ENCODE results near the gene ENDOV. TPM values are rescaled to one million over a fixed set of nuclear protein-coding genes. Genes with fewer than 3 reads are reported as not detected.

ENDOV gene
- total RNA-seq, 1 donor from 2014 or later = 40.7 TPM

DNA sequence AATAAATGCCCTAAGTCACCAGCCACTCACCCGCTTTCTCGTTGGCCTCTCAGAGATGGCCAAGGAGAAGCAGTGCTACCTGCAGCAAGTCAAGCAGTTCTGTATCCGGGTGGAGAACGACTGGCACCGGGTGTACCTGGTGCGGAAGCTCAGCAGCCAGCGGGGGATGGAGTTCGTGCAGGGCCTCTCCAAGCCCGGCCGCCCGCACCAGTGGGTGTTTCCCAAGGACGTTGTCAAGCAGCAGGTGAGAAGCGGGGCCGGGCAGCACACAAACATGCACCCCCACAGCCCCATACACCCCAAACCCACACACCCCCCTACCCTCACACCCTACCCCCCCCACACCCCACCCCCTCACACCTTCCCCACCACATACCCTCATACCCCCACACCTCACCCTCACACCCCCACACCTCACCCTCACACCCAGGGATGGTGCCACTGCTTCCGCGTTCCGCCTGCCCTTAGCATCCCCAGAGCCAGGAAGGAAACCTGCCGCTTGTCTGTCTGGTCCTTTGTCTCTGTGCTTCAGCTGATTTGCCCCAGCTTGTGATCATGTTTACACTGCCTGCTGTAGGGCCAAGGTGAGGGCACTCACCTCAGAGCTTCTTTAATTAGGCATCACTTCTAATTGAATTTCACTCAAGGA is 41.9 kb upstream of the ENDOV start:
- DNase-seq (ENCODE audit: low spot score) = no peak
- H3K4me3 Mint-ChIP-seq (ENCODE audit: unreplicated experiment) = no peak overlapping the region
- no peak overlapping the region for H3K27ac Mint-ChIP-seq (ENCODE audit: unreplicated experiment)
- H3K27me3 Mint-ChIP-seq (ENCODE audit: unreplicated experiment) = peaks cover 3% of the 10 kb centered on the region
- H3K36me3 Mint-ChIP-seq (ENCODE audit: low read depth, unreplicated experiment) = peaks cover 50% of the 10 kb centered on the region
- H3K4me1 Mint-ChIP-seq (ENCODE audit: unreplicated experiment) = peaks cover 22% of the 10 kb centered on the region
- TF ChIP-seq, protein P1, sequence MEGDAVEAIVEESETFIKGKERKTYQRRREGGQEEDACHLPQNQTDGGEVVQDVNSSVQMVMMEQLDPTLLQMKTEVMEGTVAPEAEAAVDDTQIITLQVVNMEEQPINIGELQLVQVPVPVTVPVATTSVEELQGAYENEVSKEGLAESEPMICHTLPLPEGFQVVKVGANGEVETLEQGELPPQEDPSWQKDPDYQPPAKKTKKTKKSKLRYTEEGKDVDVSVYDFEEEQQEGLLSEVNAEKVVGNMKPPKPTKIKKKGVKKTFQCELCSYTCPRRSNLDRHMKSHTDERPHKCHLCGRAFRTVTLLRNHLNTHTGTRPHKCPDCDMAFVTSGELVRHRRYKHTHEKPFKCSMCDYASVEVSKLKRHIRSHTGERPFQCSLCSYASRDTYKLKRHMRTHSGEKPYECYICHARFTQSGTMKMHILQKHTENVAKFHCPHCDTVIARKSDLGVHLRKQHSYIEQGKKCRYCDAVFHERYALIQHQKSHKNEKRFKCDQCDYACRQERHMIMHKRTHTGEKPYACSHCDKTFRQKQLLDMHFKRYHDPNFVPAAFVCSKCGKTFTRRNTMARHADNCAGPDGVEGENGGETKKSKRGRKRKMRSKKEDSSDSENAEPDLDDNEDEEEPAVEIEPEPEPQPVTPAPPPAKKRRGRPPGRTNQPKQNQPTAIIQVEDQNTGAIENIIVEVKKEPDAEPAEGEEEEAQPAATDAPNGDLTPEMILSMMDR (IDR thresholded peaks at IDR 0.05; ENCODE audit: unreplicated experiment) = no peak
- no peaks in the 10 kb centered on the region for H3K9me3 Mint-ChIP-seq (ENCODE audit: unreplicated experiment)

DNA sequence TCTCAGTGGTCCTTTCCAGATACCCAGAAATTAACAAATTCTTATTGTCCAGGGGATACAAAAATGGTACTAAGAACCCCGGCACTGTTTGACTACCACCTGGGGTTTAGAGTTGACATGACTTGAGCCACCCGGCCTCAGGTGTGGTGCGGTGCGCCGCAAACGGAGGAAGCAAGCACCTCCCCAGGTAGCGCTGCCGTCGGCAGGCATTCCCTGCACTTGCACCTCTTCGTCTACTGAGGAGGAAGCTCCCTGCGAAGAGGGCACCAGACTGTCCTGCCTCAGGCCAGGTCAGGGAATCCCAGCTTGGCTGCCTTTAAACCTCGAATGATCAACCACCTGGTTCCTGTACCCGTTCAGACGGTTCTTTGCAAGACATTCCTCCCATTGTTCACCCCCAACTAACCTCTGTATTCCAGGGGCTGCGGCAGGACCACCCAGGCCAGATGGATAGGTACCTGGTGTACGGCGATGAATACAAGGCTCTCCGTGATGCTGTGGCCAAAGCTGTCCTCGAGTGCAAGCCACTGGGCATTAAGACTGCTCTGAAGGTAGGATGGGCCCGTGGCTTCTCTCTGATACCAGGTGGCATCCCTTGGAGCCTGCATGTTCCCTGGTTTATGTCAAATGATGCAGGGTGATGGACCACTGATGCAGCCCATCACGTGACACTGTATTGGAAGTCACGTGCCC is 40.8 kb upstream of the ENDOV start:
- Mint-ChIP-seq H3K4me1 (ENCODE audit: unreplicated experiment) (peaks cover 22% of the 10 kb centered on the region), H3K9me3 (ENCODE audit: unreplicated experiment) (no peaks in the 10 kb centered on the region), H3K36me3 (ENCODE audit: low read depth, unreplicated experiment) (peaks cover 52% of the 10 kb centered on the region), H3K4me3 (ENCODE audit: unreplicated experiment) (peak overlapping the region; percentile 8), H3K27ac (ENCODE audit: unreplicated experiment) (no peak overlapping the region), H3K27me3 (ENCODE audit: unreplicated experiment) (peaks cover 2% of the 10 kb centered on the region)
- TF ChIP-seq, protein P1 (IDR thresholded peaks at IDR 0.05; ENCODE audit: unreplicated experiment) = no peak
- DNase-seq (ENCODE audit: low spot score) = no peak

DNA sequence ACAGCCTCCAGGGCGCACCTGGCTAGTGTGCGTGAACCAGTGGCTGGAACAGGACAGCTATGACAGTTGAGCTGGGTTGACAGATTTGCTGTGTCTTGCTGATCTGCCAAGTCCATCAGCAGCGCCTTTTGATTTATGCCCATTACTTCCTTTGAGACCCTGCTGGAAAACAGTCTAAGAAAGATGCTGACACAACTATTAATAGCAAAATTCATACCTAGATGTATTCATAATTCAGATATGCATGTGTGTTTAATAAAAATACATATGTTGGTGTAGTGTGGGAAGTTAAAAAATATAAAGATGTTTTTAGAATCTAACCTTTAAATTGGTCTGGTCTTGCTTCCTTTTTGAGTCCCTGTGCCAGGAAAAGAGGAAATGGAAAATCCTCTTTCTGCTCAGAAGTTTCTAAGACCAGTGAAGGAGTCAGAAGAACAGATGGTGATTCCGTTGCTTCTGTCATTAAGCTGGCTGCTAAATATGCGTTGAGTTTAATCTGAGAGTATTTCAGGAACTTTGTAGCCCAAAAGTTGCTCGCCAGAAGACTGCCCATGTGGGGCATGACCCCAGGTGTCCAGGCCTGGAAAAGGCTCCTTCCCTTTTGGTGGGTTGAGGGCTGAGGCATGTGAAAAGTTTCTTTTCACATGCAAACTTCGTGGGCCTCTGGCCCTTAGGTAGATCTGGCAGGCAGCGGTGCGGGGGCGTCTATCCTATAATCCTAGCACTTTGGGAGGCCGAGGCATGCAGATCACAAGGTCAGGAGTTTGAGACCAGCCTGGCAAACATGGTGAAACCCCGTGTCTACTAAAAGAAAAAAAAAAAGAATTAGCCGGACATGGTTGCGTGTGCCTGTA is 40.0 kb upstream of the ENDOV start:
- Mint-ChIP-seq H3K4me1 (ENCODE audit: unreplicated experiment) (peaks cover 22% of the 10 kb centered on the region), H3K27ac (ENCODE audit: unreplicated experiment) (peak overlapping the region; percentile 30), H3K9me3 (ENCODE audit: unreplicated experiment) (no peaks in the 10 kb centered on the region), H3K36me3 (ENCODE audit: low read depth, unreplicated experiment) (peaks cover 53% of the 10 kb centered on the region), H3K4me3 (ENCODE audit: unreplicated experiment) (peak overlapping the region; percentile 60), H3K27me3 (ENCODE audit: unreplicated experiment) (peaks cover 4% of the 10 kb centered on the region)
- no peak for DNase-seq (ENCODE audit: low spot score)
- TF ChIP-seq, protein P1 (IDR thresholded peaks at IDR 0.05; ENCODE audit: unreplicated experiment) = no peak

DNA sequence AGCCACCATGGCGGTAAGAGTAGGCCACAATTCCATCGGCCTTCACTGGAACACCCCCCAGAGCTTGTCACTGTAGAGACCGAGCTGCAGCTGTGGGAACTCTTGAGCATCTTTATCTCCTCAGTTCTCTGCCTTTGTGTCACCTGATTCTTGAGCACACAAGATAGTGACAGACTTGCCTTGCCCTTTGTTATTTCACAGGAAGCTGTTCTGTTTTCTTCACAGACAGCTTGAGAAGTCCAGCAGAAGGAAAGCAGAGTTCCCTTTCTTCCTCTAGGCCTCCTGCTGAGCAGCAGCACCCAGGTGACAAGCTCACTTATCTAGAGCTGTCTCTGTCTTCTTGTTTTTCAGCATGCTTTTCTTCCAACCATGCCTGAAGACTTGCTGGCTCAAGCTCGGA is 38.4 kb upstream of the ENDOV start:
- Mint-ChIP-seq H3K27me3 (ENCODE audit: unreplicated experiment) (peaks cover 7% of the 10 kb centered on the region), H3K4me1 (ENCODE audit: unreplicated experiment) (peaks cover 22% of the 10 kb centered on the region), H3K36me3 (ENCODE audit: low read depth, unreplicated experiment) (peaks cover 57% of the 10 kb centered on the region), H3K9me3 (ENCODE audit: unreplicated experiment) (no peaks in the 10 kb centered on the region), H3K4me3 (ENCODE audit: unreplicated experiment) (no peak overlapping the region), H3K27ac (ENCODE audit: unreplicated experiment) (peak overlapping the region; percentile 48)
- no peak for DNase-seq (ENCODE audit: low spot score)
- TF ChIP-seq, protein P1 (IDR thresholded peaks at IDR 0.05; ENCODE audit: unreplicated experiment) = no peak

All from endothelial cell (in vitro differentiated cells).